Mesenchymal stem cell (in vitro differentiated cells and primary cell): Measurements from ENCODE around the gene SLC12A1. TPM values are rescaled to one million over a fixed set of nuclear protein-coding genes. Genes with fewer than 3 reads are reported as not detected.

Experiments used
- small RNA-seq: library from polyadenylated mRNA; stranded (forward); fragments of <200 nt; extraction: miRNeasy Mini kit (QIAGEN cat#:217004); gene quantifications from one replicate; pipeline ENCODE3, GENCODE V24; 2013; ENCODE audit warnings: low read depth

The SLC12A1 gene

Small RNA genes within 50 kb of the gene (small RNA-seq; reads per million reads assigned to genes)
- not detected for gene RF00019
